ENCODE results near the gene RMI2. TPM values are rescaled to one million over a fixed set of nuclear protein-coding genes. Genes with fewer than 3 reads are reported as not detected.
A peak's percentile ranks its signal among the peaks of the same experiment; 100 is the strongest.

The RMI2 gene
- total RNA-seq, 2 donors from 2014 or later: 1.4 to 2.1 TPM

- ATAC-seq: no peak
- Mint-ChIP-seq H3K4me3 (peak overlapping the region; percentile 87), H3K4me1 (peaks cover 11% of the 10 kb centered on the region), H3K27me3 (no peaks in the 10 kb centered on the region), H3K36me3 (ENCODE audit: low read depth) (no peaks in the 10 kb centered on the region), H3K27ac (no peak overlapping the region)
- H3K9me3 ChIP-seq (ENCODE audit: control insufficient read depth, low read length, poor library complexity, severe bottlenecking): no peaks in the 10 kb centered on the region
- no peak for DNase-seq
Measured at GRCh38 chr16:11346700-11347319, 1.6 kb downstream of the RMI2 start.

- DNase-seq (no peak), ATAC-seq (no peak)
- H3K4me3 Mint-ChIP-seq: no peak overlapping the region
- peaks cover 11% of the 10 kb centered on the region for H3K4me1 Mint-ChIP-seq
- H3K36me3 Mint-ChIP-seq (ENCODE audit: low read depth): no peaks in the 10 kb centered on the region
- no peaks in the 10 kb centered on the region for H3K27me3 Mint-ChIP-seq
- H3K9me3 ChIP-seq (ENCODE audit: control insufficient read depth, low read length, poor library complexity, severe bottlenecking): no peaks in the 10 kb centered on the region
- no peak overlapping the region for H3K27ac Mint-ChIP-seq
Measured at GRCh38 chr16:11347831-11348230, 2.6 kb downstream of the RMI2 start.

- ATAC-seq (no peak), DNase-seq (no peak)
- no peak overlapping the region for H3K27ac Mint-ChIP-seq
- H3K4me1 Mint-ChIP-seq: peaks cover 17% of the 10 kb centered on the region
- no peaks in the 10 kb centered on the region for H3K9me3 ChIP-seq (ENCODE audit: control insufficient read depth, low read length, poor library complexity, severe bottlenecking)
- H3K4me3 Mint-ChIP-seq: no peak overlapping the region
- H3K36me3 Mint-ChIP-seq (ENCODE audit: low read depth): no peaks in the 10 kb centered on the region
- no peaks in the 10 kb centered on the region for H3K27me3 Mint-ChIP-seq
Measured at GRCh38 chr16:11348737-11349598, 3.7 kb downstream of the RMI2 start.

GRCh38 chr16:11349599-11350276 lies 4.5 kb downstream of the RMI2 start:
- ATAC-seq: no peak
- Mint-ChIP-seq H3K27me3 (no peaks in the 10 kb centered on the region), H3K27ac (no peak overlapping the region), H3K4me1 (peaks cover 23% of the 10 kb centered on the region), H3K36me3 (ENCODE audit: low read depth) (no peaks in the 10 kb centered on the region), H3K4me3 (no peak overlapping the region)
- no peak for DNase-seq
- no peaks in the 10 kb centered on the region for H3K9me3 ChIP-seq (ENCODE audit: control insufficient read depth, low read length, poor library complexity, severe bottlenecking)

- no peak for ATAC-seq
- Mint-ChIP-seq H3K27ac (no peak overlapping the region), H3K4me1 (peaks cover 26% of the 10 kb centered on the region)
Measured at GRCh38 chr16:11350519-11350918, 5.3 kb downstream of the RMI2 start.

GRCh38 chr16:11350921-11351335 lies 5.7 kb downstream of the RMI2 start:
- Mint-ChIP-seq H3K4me1 (peaks cover 29% of the 10 kb centered on the region), H3K4me3 (no peak overlapping the region), H3K36me3 (ENCODE audit: low read depth) (no peaks in the 10 kb centered on the region), H3K27ac (no peak overlapping the region), H3K27me3 (peaks cover 6% of the 10 kb centered on the region)
- ATAC-seq (no peak), DNase-seq (no peak)
- no peaks in the 10 kb centered on the region for H3K9me3 ChIP-seq (ENCODE audit: control insufficient read depth, low read length, poor library complexity, severe bottlenecking)

More at GRCh38 chr16:11350519-11350918, 5.3 kb downstream of the RMI2 start:
- Mint-ChIP-seq H3K36me3 (ENCODE audit: low read depth) (no peaks in the 10 kb centered on the region), H3K27me3 (peaks cover 2% of the 10 kb centered on the region), H3K4me3 (no peak overlapping the region)
- DNase-seq: no peak
- H3K9me3 ChIP-seq (ENCODE audit: control insufficient read depth, low read length, poor library complexity, severe bottlenecking): no peaks in the 10 kb centered on the region

GRCh38 chr16:11353158-11353557 lies 7.9 kb downstream of the RMI2 start:
- no peaks in the 10 kb centered on the region for H3K36me3 Mint-ChIP-seq (ENCODE audit: low read depth)
- H3K9me3 ChIP-seq (ENCODE audit: control insufficient read depth, low read length, poor library complexity, severe bottlenecking): no peaks in the 10 kb centered on the region
- peaks cover 12% of the 10 kb centered on the region for H3K27me3 Mint-ChIP-seq
- no peak for DNase-seq
- H3K4me1 Mint-ChIP-seq: peaks cover 31% of the 10 kb centered on the region
- no peak for ATAC-seq
- no peak overlapping the region for H3K27ac Mint-ChIP-seq
- H3K4me3 Mint-ChIP-seq: no peak overlapping the region

GRCh38 chr16:11354407-11354732 lies 9.1 kb downstream of the RMI2 start:
- Mint-ChIP-seq H3K4me3 (peak overlapping the region; percentile 80), H3K27ac (peak overlapping the region; percentile 81), H3K4me1 (peaks cover 27% of the 10 kb centered on the region), H3K27me3 (peaks cover 12% of the 10 kb centered on the region), H3K36me3 (ENCODE audit: low read depth) (no peaks in the 10 kb centered on the region)
- H3K9me3 ChIP-seq (ENCODE audit: control insufficient read depth, low read length, poor library complexity, severe bottlenecking): no peaks in the 10 kb centered on the region
- DNase-seq: no peak
- ATAC-seq: peak; percentile 59

GRCh38 chr16:11354733-11355574 lies 9.7 kb downstream of the RMI2 start:
- H3K4me1 Mint-ChIP-seq: peaks cover 27% of the 10 kb centered on the region

GRCh38 chr16:11355862-11356261 lies 10.6 kb downstream of the RMI2 start:
- no peaks in the 10 kb centered on the region for H3K9me3 ChIP-seq (ENCODE audit: control insufficient read depth, low read length, poor library complexity, severe bottlenecking)
- ATAC-seq (no peak), DNase-seq (no peak)
- H3K4me3 Mint-ChIP-seq: peak overlapping the region; percentile 80
- H3K27ac Mint-ChIP-seq: peak overlapping the region; percentile 81
- peaks cover 16% of the 10 kb centered on the region for H3K27me3 Mint-ChIP-seq
- no peaks in the 10 kb centered on the region for H3K36me3 Mint-ChIP-seq (ENCODE audit: low read depth)
- H3K4me1 Mint-ChIP-seq: peaks cover 30% of the 10 kb centered on the region

More at GRCh38 chr16:11354733-11355574, 9.7 kb downstream of the RMI2 start:
- peaks cover 12% of the 10 kb centered on the region for H3K27me3 Mint-ChIP-seq
- no peaks in the 10 kb centered on the region for H3K9me3 ChIP-seq (ENCODE audit: control insufficient read depth, low read length, poor library complexity, severe bottlenecking)
- DNase-seq (peak in 2 of 3 donors; percentile 25 to 34), ATAC-seq (peak; percentile 85)
- peak overlapping the region; percentile 81 for H3K27ac Mint-ChIP-seq
- no peaks in the 10 kb centered on the region for H3K36me3 Mint-ChIP-seq (ENCODE audit: low read depth)
- peak overlapping the region; percentile 80 for H3K4me3 Mint-ChIP-seq

GRCh38 chr16:11356573-11357331 lies 11.5 kb downstream of the RMI2 start:
- H3K27me3 Mint-ChIP-seq: peaks cover 21% of the 10 kb centered on the region
- no peak overlapping the region for H3K4me3 Mint-ChIP-seq
- no peaks in the 10 kb centered on the region for H3K9me3 ChIP-seq (ENCODE audit: control insufficient read depth, low read length, poor library complexity, severe bottlenecking)
- H3K36me3 Mint-ChIP-seq (ENCODE audit: low read depth): no peaks in the 10 kb centered on the region
- H3K4me1 Mint-ChIP-seq: peaks cover 37% of the 10 kb centered on the region
- ATAC-seq (peak; percentile 27), DNase-seq (peak; percentile 21 to 44 (median 30))
- no peak overlapping the region for H3K27ac Mint-ChIP-seq

GRCh38 chr16:11358531-11358930 lies 13.3 kb downstream of the RMI2 start:
- Mint-ChIP-seq H3K27me3 (peaks cover 21% of the 10 kb centered on the region), H3K4me1 (peaks cover 50% of the 10 kb centered on the region), H3K4me3 (no peak overlapping the region), H3K36me3 (ENCODE audit: low read depth) (no peaks in the 10 kb centered on the region), H3K27ac (no peak overlapping the region)
- ATAC-seq (no peak), DNase-seq (no peak)
- H3K9me3 ChIP-seq (ENCODE audit: control insufficient read depth, low read length, poor library complexity, severe bottlenecking): no peaks in the 10 kb centered on the region
